Hepatocyte (in vitro differentiated cells): ENCODE data around the gene CTNNA3. TPM values are rescaled to one million over a fixed set of nuclear protein-coding genes. Genes with fewer than 3 reads are reported as not detected.

ENCODE experiments used
- DNase-seq: peaks from one replicate; pipeline ENCODE4 v3.0.0-alpha.2; 2016; ENCODE audit warnings: low spot score
- H2AFZ ChIP-seq: fragments of 200-600 bp; sonication (generic); 2 replicates; pipeline ENCODE4 v1.6.0; 2016; ENCODE audit warnings: antibody characterized with exemption, mild to moderate bottlenecking
- H3K27ac ChIP-seq: fragments of 200-600 bp; sonication (generic); 2 replicates; pipeline ENCODE4 v1.5.1; 2016; ENCODE audit warnings: mild to moderate bottlenecking
- H3K27me3 ChIP-seq: fragments of 200-600 bp; sonication (generic); 2 replicates; pipeline ENCODE4 v1.6.1; 2016
- H3K36me3 ChIP-seq: fragments of 200-600 bp; sonication (generic); replicated peaks from 2 replicates; pipeline ENCODE4 v1.5.1; 2016; ENCODE audit warnings: low read depth; ENCODE audit not compliant: insufficient read depth
- H3K4me1 ChIP-seq: fragments of 200-600 bp; sonication (generic); 2 replicates; pipeline ENCODE4 v1.5.1; 2016; ENCODE audit warnings: mild to moderate bottlenecking, moderate library complexity; ENCODE audit not compliant: insufficient read depth
- H3K4me2 ChIP-seq: fragments of 200-600 bp; sonication (generic); 2 replicates; pipeline ENCODE4 v1.6.0; 2016
- H3K4me3 ChIP-seq: fragments of 200-600 bp; sonication (generic); 2 replicates; pipeline ENCODE4 v1.5.1; 2016; ENCODE audit warnings: mild to moderate bottlenecking
- H3K79me2 ChIP-seq: fragments of 200-600 bp; sonication (generic); 2 replicates; pipeline ENCODE4 v1.6.0; 2017; ENCODE audit warnings: mild to moderate bottlenecking
- H3K9me2 ChIP-seq: fragments of 200-600 bp; sonication (generic); replicated peaks from 2 replicates; pipeline ENCODE4 v1.6.0; 2017; ENCODE audit warnings: mild to moderate bottlenecking; ENCODE audit not compliant: insufficient read depth
- H3K9me3 ChIP-seq: fragments of 200-600 bp; sonication (generic); 2 replicates; pipeline ENCODE4 v1.5.1; 2016; ENCODE audit warnings: low read depth, mild to moderate bottlenecking
- H4K20me1 ChIP-seq: fragments of 200-600 bp; sonication (generic); 2 replicates; pipeline ENCODE4 v1.6.0; 2016; ENCODE audit warnings: mild to moderate bottlenecking; ENCODE audit not compliant: insufficient read depth, poor library complexity, severe bottlenecking
- CTCF ChIP-seq: fragments of 200-600 bp; sonication (generic); IDR thresholded peaks from 2 replicates; pipeline ENCODE4 v1.5.1; 2016; ENCODE audit warnings: antibody characterized with exemption, mild to moderate bottlenecking; ENCODE audit not compliant: poor library complexity
- EZH2 ChIP-seq: fragments of 200-600 bp; sonication (generic); IDR thresholded peaks from 2 replicates; pipeline ENCODE4 v1.6.1; 2016; ENCODE audit warnings: antibody characterized with exemption, mild to moderate bottlenecking, borderline replicate concordance
- EZH2phosphoT487 ChIP-seq: fragments of 200-600 bp; sonication (generic); IDR thresholded peaks from one replicate; pipeline ENCODE4 v1.6.1; 2018; ENCODE audit warnings: antibody characterized with exemption, mild to moderate bottlenecking, low read depth, moderate library complexity; ENCODE audit not compliant: unreplicated experiment, severe bottlenecking
- WGBS: methylation state at CpG from one replicate; pipeline ENCODE4 v1.1.6; 2016; ENCODE audit warnings: low lambda C conversion rate; ENCODE audit errors: missing lambda C conversion rate; 5-methylcytosine and 5-hydroxymethylcytosine counted together
- polyA plus RNA-seq: library from polyadenylated mRNA; unstranded; fragments of >200 nt; fragmentation: Nextera tagmentation; extraction: Ambion mirVana; gene quantifications from 2 replicates; pipeline ENCODE4 v1.2.1, GENCODE V29; 2016
- total RNA-seq: library from RNA; depleted of rRNA; stranded (reverse); fragments of >200 nt; gene quantifications from 2 replicates; pipeline ENCODE4 v1.2.3, GENCODE V29; 2014

The CTNNA3 gene
- total and polyA plus RNA-seq, 2 experiments from 2014 or later: 12.9 to 25.9 TPM

- H3K27ac ChIP-seq: no peak overlapping the region
- H3K27me3 ChIP-seq: no peaks in the 10 kb centered on the region
- H3K9me2 ChIP-seq: no peaks in the 10 kb centered on the region
- TF ChIP-seq CTCF (no peak), EZH2 (no peak), EZH2phosphoT487 (no peak)
- H4K20me1 ChIP-seq: no peaks in the 10 kb centered on the region
- H3K36me3 ChIP-seq: no peaks in the 10 kb centered on the region
- H3K79me2 ChIP-seq: no peaks in the 10 kb centered on the region
- H3K4me1 ChIP-seq: no peaks in the 10 kb centered on the region
- no peaks in the 10 kb centered on the region for H3K9me3 ChIP-seq
- H2AFZ ChIP-seq: no peak overlapping the region
- no peak overlapping the region for H3K4me2 ChIP-seq
- no peak for DNase-seq
- no peak overlapping the region for H3K4me3 ChIP-seq
Measured at GRCh38 chr10:66239062-66239461, 1456.9 kb downstream of the CTNNA3 start.

GRCh38 chr10:66238343-66238742 lies 1457.7 kb downstream of the CTNNA3 start:
- 82% methylated on average over 2 of the region's 2 CpGs for WGBS
- H3K27me3 ChIP-seq: no peaks in the 10 kb centered on the region
- H4K20me1 ChIP-seq: no peaks in the 10 kb centered on the region
- H3K36me3 ChIP-seq: no peaks in the 10 kb centered on the region
- no peaks in the 10 kb centered on the region for H3K79me2 ChIP-seq
- no peak overlapping the region for H3K4me3 ChIP-seq
- H3K27ac ChIP-seq: no peak overlapping the region
- no peaks in the 10 kb centered on the region for H3K9me2 ChIP-seq
- TF ChIP-seq CTCF (no peak), EZH2 (no peak), EZH2phosphoT487 (no peak)
- no peaks in the 10 kb centered on the region for H3K9me3 ChIP-seq
- no peak overlapping the region for H2AFZ ChIP-seq
- DNase-seq: no peak
- no peaks in the 10 kb centered on the region for H3K4me1 ChIP-seq
- H3K4me2 ChIP-seq: no peak overlapping the region

GRCh38 chr10:66234872-66235271 lies 1461.1 kb downstream of the CTNNA3 start:
- H2AFZ ChIP-seq: no peak overlapping the region
- no peaks in the 10 kb centered on the region for H3K9me3 ChIP-seq
- H3K27me3 ChIP-seq: no peaks in the 10 kb centered on the region
- no peak for DNase-seq
- H3K79me2 ChIP-seq: no peaks in the 10 kb centered on the region
- H3K4me1 ChIP-seq: no peaks in the 10 kb centered on the region
- no peak for TF ChIP-seq CTCF
- TF ChIP-seq EZH2phosphoT487: no peak
- no peak overlapping the region for H3K27ac ChIP-seq
- no peaks in the 10 kb centered on the region for H3K9me2 ChIP-seq
- H3K4me2 ChIP-seq: no peak overlapping the region
- no peaks in the 10 kb centered on the region for H4K20me1 ChIP-seq
- no peak overlapping the region for H3K4me3 ChIP-seq
- 63% methylated on average over 4 of the region's 4 CpGs for WGBS
- no peaks in the 10 kb centered on the region for H3K36me3 ChIP-seq

- Histone ChIP-seq H3K4me1 (no peaks in the 10 kb centered on the region), H3K27me3 (no peaks in the 10 kb centered on the region), H3K27ac (no peak overlapping the region), H3K9me2 (no peaks in the 10 kb centered on the region), H3K4me3 (no peak overlapping the region), H3K9me3 (no peaks in the 10 kb centered on the region), H4K20me1 (no peaks in the 10 kb centered on the region), H2AFZ (no peak overlapping the region), H3K79me2 (no peaks in the 10 kb centered on the region), H3K4me2 (no peak overlapping the region), H3K36me3 (no peaks in the 10 kb centered on the region)
- no peak for DNase-seq
- TF ChIP-seq EZH2phosphoT487 (no peak), EZH2 (no peak)
Measured at GRCh38 chr10:66228887-66229286, 1467.1 kb downstream of the CTNNA3 start.
